GM21423 (cell line): ENCODE measurements around the gene SCARB2.

Experiments used
- ATAC-seq: cut with Tn5 transposase; IDR thresholded peaks from one replicate; pipeline ENCODE4 v1.9.1; 2021; ENCODE audit warnings: mild to moderate bottlenecking, moderate library complexity; ENCODE audit not compliant: unreplicated experiment

SCARB2 gene

DNA sequence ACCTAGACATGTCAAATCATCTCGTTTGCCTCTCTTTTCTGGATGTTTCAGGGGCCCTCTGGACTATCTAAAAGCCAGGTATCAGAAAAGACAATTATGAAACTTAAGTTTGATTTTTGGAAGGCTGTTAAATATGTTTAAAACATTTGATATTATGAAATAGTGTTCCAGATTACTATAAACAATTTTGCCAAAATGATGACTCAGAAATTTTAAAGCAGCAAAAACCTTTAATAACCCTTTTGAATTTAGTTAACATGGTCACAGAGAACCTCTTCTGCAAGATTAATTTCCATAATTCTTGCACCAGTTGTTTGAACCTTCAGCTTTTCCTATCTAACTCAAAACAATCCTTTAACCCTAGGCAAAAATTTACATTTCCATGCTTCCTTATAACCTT lies 19.1 kb upstream of the SCARB2 start:
- no peak for ATAC-seq

DNA sequence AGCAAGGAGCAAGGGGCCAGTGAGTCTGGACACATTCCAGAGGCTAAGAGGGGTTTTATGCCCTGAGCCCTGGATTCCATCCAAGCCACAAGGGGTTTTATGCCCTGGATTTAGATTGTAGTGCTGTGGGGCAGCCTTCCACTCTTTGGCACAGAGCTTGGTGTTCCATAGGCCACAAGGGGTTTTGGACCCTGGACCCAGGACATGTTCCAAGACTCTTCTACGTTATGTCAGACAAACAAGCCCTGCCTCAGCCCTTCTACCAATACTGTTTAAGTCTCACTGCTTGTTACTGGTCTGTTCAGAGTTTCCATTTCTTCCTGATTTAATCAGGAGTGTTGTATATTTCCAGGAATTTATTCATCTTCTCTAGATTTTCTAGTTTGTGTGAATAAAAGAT lies 12.8 kb upstream of the SCARB2 start:
- no peak for ATAC-seq

DNA sequence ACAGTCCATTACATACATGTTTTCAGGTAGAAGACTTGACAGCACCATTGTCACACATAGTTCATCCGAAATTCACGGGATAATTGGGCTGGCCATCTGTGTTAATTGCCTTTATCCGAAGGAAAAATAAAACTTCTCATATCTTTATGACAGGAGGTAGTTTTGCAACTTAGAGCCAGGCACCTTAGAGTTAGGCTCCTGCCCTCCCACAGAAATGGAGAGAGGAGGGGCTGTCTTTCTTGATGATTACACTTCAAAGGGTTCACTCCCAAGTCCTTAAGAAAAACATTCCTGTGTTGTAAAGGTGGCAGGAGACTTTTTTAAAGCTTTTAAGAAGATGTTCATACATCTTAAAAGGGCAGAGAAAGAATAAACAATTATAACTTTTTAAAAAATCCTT lies 10.5 kb upstream of the SCARB2 start:
- ATAC-seq = no peak

DNA sequence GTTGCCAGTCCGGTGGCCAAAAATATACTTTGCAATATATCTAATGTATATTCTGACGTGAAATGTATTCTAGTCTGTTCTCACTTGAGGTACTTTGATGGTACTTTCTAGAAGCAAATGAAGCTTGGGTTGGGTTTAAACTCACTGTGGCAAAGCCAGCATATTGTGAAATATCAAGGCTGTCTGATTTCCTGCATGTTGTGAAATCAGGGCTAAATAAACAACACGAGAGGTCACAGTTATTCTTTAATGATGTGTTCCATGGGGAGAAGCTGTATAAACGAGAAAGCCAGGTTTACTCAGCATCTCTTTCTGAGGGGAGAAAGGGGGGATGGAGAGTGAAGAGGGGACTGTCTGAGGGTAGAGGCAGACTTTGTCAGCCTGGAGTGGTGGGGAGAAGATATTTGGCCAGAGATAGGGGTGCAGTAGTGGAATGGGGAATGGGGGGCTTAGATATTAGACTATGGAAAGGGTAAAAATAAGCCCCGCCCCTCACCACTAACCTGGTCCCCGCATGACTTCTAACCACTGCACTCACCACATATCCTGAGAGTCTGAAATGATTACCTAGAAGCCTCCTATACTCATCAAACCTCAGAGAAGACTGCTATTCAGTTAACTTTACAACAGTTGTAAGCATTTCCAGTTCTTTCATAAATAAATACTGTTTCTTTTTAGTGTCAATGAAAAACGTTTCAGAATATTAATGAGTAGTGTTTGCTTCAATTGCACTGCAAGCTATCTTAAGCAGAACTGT lies 5.9 kb upstream of the SCARB2 start:
- no peak for ATAC-seq

DNA sequence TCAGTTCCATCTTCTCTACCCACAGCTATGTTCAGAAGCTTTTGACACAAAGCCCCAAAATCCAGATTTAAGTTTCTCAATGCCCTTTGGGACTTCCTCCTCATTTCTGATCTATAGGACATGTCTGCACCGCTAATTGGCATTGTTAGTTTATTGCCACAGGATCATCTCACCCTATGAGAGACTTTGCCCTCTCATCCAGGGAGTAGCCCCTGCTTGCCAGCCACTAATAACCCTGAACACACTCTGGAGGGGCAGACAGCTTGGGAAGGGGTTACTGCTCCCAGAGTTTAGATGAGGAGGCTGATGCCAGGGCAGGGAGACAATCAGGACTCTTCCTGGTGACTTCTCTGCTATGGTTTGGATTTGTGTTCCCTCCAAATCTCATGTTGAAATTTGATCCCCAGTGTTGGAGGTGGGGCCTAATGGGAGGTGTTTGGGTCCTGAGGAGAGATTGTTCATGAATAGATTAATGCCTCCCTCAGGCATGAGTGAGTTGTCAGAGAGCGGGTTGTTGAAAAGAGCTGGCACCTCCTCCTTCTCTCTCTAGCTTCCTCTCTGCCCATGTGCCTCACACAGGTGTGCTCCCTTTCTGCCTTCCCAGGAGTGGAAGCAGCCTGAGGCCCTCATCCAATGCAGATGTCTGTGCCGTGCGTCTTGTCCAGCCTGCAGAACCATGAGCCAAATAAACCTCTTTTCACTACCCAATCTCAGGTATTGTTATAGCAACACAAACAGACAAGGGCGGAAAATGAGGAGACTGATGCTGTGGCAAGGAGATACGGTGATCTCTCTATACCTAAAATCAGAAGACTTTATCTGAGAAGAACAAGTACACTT lies 3.6 kb upstream of the SCARB2 start:
- no peak for ATAC-seq

DNA sequence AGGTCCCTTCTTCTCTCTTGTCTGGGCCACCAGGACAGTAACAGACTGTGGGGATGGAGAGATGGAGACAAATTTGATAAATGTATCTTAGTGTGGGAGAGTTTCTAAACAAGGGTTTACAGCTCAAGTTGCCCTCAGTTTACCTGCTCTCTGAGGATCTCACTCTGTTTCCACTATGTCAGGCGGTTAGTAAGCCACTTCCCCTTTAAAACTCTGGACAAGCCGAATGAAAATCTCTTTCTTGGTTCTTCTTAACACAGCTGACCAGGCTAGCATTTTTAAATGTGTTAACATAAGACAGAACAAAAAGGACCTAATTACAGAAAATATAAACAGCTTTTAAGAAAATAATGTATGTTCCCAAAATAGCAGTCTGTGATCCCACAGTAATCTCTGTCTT lies 2.9 kb upstream of the SCARB2 start:
- no peak for ATAC-seq

DNA sequence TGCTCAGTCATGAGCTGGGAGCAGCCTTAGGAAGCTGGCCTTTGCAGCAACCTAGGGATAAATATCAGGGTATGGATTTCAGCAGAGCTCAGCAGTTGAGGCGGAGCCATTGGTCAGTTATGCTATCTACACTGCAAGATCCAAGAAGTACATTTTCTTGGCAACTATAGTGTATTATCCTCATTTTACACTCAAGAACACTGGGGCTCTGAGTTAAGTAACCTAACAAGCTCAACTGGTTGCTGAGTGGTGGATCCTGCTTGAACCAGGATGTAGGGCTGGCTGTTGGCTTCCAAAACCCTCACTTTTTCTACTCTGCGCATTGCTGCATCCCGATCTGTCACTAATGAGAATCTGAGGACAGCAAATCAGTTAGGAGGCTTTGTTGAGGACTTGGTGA lies 1.5 kb upstream of the SCARB2 start:
- ATAC-seq = no peak

DNA sequence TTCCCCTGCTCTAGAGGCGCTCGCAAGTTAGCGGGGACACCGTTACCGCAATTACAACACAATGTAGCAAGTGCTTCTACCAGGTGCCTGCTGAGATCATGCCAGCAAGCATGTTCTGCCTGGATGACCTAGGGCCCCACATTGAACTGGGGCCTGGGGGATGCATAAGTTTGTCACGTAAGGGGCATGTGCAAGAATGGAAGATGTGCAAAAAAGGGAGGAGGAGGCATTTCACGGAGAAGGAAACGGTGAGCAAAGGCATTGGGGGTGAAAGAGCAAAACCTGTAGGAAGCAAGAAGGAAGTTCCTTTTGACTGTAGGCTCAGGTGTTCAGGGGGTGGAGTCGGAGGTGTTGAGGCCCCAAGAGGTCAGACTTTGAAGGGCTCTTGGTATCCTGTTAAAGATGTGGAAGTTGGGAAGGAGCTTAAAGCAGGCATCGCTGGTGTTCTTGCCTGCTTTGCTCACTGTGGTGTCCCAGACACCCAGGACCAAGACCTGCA lies 602 bp upstream of the SCARB2 start:
- ATAC-seq = peak; percentile 0

DNA sequence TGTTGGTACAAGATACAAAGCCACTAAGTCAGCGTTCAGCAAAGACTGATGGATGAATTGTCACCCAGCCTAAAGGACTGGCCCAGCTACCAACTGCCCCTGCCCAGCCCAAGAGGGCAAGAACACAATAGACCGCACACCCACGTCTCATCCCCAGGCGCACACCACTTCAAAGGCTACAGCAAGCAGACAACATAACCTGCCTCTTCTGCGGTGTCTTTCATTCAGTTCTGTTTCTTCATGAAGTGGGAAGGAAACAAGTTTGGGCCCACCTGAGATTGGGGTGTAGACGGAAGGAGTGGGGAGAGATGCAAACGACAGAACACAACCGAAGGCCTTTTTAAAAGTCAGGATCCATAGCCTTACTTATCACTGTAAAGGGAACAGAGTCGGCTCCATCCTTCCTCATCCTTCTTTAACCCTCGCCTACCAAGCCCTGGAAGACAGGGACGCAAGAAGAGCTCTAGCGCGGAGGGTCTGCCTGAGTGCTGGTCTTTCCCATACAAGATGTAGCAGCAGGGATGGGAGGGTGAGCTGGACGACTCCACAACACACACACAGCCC lies 691 bp downstream of the SCARB2 start:
- no peak for ATAC-seq

DNA sequence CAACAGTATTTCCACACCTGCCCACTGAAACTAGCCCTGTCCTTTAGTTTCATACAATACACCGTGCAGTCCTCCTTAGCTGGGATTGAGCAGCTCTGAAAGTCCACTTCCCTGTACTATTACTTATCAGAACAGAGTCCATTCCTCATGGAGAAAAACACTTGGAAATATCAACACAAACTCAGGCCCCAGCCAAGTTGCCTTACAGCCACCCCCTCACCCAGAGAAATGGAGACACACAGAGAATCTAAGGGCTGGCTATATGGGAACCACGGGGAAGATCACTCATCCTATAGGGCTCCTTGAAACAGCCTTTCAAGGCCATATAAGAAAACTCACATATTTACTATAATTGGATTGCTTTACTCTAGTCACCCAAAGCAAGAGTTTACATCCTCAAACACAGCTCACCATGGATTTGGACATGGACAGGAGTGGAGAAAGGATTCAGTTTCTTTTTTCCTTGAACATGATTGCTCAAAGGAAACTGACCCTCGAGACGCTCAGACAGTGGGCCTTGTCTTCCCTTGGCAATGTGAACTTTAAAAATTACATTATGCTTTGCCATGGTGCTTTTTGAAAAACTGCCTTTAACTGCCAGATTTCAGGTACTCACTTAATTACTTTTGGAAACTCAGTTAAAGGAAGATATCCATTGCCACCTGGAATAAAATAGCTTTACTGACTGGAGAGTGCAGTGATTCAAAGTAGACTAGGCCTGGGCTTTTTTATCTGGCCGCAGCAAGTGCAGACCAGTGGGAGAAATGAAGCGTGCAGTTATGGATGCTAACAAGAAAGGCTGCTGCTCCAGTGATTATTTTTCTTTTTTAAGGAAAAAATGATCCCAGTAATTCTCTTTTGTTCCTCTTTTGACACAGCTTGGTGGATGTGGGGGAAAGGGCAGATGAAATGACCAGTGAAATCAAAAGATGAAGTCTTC lies 1.6 kb downstream of the SCARB2 start:
- no peak for ATAC-seq

DNA sequence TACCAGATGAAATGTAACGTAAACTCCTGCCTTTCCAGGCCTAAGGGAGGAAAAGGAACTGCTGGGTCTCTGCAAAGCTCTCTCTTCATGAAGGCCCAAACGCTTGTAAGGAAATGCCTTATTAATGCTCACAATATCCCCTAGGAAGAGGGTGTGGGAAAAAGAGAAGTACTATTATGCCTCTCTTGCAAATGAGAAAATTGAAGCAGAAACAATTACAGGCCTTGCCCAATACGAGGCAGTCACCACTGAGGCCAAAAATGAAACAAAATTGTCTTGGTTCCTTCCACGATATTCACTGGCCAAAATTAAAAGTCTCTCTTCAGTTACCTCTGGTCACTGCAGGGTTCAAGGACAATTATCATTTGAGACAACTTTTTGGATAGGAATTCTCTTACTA lies 3.2 kb downstream of the SCARB2 start:
- ATAC-seq = no peak

DNA sequence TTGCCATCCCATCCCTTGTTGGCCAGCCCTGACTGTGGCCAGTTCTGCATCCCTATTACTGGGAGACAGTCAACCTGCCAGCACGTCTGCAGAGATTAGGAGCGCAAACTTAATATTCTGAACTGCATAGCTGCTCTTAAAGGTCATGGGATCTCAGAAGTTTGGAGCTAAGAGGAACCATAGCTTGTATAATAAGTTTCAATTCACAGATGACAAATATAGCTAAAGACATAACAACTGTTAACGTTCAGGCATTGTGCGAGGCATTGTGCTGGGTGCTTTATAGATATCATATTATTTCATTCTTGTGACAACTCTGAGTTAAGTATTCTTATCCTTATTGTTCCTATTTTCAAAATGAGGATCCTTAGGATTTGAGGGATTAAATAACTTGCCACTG lies 3.7 kb downstream of the SCARB2 start:
- no peak for ATAC-seq

DNA sequence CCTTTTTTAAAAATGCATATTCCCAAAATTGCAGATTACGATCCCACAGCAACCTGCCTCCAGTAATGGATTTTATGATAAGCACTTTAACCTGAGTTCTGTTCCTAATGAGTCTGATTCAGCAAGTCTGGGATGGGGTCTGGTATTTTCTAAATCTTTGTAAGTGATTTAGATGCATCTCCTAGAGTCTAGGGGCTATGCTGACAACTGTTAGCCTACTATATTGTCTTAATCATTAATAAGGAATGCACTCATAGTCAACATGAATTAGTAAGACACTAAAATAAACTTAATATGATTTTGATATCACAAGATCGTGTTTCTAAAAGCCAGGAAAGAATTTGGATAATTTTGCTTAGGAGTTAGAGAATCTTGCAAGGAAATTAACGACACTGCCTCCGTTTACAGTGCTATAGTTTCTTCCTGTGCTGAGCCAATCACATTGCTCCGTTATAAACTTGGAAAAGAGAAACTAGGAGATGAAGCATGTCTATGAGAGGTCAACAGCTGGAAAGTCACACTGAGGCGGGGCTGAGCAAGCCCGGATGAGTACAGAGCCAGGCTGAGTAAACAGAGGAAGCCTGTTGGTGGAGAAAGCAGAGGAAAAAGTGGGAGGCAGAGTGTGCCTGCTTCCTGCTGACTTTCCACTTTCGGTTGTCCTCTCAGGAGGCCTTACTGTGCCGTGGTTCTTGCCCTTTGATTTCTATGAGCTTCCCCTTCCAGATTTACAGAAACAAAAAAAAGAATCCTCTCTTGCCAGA lies 5.4 kb downstream of the SCARB2 start:
- no peak for ATAC-seq

DNA sequence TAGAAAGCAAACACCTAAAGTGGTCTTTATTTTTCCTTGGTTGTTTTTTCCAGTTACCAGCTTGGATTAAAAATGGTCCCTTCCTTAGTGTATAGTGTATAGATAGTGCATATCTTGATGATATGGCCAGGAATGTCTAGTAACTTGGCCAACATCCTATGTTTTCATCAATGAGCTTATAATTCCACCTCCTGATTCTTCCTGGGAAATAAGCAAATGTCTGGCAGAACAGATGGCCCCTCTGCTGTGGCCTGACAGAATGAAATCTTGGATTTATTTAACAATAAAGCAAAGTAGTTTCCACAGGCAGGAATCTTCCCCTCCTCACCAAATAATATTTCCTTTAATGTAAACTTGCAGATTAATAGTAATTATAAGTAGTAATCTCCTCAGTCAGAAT lies 6.1 kb downstream of the SCARB2 start:
- ATAC-seq = no peak

DNA sequence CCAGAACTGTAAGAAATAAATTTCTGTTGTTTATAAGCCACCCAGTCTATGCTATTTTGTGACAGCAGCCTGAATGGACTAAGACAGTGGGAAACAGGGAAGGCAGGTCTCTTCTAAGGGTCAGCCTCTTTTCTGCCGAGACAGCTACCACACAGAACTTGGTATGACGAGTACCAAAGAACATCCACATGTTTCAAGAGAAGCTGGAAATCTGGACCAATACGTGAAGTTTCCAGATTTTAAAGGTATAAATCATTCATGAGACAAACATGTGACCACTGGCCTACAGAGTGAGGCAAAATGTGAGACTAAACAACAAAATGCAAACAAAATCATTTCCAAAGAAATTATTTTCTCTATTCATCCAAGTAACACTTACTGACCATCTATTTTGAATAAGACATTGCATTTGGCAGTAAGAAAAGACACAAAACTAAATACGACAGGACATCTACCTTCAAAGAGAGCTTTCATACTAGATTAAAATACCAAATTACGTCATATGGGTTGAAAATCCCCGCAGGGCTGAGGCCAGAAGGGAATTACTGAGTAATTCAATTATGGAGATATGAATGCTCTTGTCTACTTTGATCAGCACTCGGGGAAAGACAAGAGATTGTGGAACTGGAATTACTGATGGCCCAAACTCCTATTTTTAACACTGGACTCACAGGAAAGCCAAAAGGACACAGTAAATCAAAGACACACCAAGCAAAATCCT lies 7.2 kb downstream of the SCARB2 start:
- ATAC-seq = no peak

DNA sequence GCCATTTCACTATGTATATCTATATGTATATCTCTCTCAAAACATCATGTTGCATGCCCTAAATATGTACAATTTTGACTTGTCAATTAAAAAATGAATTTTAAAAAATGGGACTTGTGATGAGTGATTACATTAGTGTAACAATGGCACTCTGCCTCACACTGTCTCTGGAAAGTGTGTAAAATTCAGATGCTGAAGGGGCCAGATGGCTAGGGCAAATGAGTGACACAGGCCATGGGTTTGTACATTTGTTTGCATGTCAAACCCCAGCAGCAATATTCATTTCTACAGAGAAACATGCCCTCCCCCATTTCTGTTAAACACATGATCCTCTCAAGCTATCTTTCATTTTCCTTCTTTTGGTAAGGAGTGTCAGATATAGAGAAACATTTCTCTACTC lies 8.1 kb downstream of the SCARB2 start:
- ATAC-seq = no peak

DNA sequence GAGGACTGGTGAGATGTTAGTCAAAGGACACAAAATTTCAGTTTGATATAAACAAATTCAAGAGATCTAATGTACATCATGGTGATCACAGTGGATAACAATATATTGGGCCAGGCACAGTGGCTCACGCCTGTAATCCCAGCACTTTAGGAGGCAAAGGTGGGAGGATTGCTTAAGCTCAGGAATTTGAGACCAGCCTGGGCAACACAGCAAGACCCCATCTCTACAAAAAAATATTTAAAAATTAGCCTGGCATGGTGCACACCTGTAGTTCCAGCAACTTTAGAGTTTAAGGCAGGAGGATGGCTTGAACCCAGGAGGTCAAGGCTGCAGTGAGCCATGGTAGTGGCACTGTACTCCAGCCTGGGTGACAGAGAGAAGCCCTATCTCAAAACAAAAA lies 8.7 kb downstream of the SCARB2 start:
- ATAC-seq = no peak

DNA sequence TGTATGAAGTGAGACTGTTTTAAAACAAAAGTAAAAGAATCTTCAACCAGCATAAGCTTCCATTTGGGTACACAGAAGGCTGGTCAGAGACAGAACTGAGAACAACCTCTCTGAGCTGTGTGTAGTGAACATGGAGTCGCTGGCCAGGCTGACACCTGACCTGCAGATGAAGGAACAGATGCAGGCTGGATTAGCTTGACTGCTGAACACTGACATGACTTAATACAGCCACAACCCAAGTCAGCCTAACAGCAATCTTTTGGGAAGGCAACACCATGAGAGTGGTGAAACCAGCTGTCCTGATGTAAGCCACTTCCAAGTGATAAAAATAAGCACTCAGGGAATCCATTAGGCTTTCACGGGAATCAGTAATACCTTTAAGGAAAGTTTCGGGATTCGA lies 10.1 kb downstream of the SCARB2 start:
- no peak for ATAC-seq

DNA sequence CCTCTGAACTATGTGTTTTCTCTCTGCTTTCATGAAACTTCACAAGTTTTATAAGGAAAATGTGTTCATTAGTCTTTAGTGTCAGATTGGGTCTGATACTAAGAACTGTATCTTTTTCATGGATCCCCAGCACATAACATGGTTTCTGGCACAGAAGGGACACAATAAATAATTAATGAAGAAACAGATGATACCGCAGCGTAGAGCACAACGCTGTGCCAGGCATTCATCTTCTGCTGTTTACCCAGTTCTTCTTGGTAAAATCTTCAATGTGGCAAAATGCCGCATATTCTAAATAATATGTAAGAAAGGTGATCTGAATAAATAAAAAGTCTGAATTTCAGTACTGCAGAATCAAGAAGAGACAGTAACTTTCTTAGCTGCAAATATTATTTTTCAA lies 12.3 kb downstream of the SCARB2 start:
- ATAC-seq = no peak
